IPS DF 19.7 (cell line): ENCODE results near the gene ASB16.

Experiments
- DNase-seq: peaks from one replicate; pipeline ENCODE4 v3.0.0-alpha.2; 2013; ENCODE audit warnings: low read depth, low spot score

Gene ASB16

DNA sequence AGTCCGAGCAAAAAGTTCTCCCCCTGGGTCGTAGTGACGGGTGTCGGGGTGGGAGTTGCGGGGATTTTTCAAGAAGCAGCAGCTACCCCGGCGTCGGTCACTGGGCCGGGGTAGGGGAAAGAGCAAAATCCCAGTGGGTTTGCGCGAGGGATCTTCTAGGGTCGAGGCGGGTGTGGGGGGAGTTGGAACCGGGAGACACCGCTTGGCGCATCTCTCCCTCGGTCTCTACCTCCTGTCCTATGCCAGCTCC is 51.3 kb downstream of the ASB16 start:
- no peak for DNase-seq

DNA sequence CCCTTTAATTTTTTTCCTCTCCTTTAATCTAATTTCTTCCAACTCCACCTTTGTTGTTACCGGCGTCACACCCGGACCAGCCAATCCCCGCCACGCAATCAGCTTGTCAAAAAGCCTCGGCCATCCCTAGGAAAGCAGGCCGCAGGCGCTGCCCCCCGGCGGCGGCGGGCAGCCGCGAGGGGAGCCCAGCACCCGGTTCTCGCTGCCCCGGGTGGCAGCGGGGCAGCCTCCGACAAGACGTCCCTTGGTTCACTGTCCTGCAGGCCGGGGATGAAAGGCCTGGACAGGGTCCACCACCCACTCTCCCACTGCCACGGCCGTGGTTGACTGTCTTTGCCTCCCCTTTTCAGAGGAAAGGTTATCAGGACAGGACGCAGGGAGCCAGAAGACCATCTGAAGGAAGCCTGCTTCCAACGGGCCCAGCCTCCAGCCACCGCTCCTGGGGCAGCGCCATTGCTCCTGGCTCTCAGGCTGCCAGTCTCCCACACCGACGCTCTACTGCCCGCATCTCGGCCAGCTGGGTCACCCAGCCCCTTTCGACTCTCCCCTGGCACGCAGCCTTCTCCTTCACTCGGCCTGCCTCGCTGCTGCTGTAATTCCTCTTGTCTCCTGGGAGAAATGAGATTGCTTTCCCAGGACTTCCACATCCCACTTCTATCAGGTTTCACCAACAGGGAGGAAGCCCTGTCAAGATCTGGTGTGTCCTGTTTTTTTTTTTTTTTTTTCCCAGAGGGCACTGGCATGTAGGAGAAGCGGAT is 51.8 kb downstream of the ASB16 start:
- DNase-seq, result no peak

DNA sequence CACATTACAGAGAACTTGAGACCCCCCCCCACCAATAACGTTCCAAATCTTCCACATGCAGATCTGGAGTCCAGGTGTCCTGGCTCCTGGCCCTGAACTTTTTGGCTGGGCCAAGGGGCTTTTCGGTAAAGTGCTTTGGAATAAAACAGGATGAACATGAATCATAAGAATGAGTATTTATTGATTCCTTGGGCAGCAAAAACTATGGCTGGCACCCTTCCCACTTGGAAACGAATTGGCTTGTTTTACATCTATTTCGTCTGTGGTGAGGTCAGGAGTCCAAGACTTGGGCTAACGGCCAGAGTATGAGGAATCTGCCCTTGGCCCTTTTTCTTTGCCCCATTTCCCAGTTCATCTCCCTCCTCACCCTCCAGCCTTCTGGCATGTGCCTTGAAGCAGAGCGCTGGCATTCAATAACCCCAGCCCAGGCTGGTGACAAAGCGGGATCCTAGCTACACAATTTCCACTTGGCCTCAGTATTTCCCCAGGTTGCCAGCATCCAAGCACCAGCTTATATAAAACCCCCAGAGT is 53.1 kb downstream of the ASB16 start:
- DNase-seq, result no peak
